Loucy (cell line): ENCODE results near the gene CCDC12.

Experiments used
- EZH2phosphoT487 ChIP-seq: fragments of 200-600 bp; IDR thresholded peaks from 2 replicates; pipeline ENCODE4 v1.6.1; 2018; ENCODE audit warnings: antibody characterized with exemption, mild to moderate bottlenecking, moderate library complexity, borderline replicate concordance
- TF ChIP-seq, protein P1 (sequence below): fragments of 200-600 bp; sonication (generic); conservative IDR thresholded peaks from 2 replicates; pipeline ENCODE4 v1.5.1; 2014; ENCODE audit warnings: mild to moderate bottlenecking, antibody characterized with exemption, low read length

DNA sequence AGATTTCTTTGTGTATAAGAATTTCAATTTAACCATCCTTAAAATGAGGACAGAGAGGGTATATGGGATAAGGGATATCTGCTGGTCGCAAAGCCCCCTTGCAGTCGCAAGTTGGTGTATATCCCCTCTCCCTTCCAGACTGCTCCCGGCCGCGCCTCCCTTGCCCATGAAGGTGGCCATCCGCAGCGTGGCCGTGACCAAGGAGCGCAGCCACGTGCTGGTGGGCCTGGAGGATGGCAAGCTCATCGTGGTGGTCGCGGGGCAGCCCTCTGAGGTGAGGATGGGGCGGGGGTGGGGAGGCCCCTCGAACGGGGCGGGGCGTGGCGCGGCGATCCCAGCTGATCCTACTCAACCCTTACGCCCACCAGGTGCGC is 32.3 kb upstream of the CCDC12 start:
- TF ChIP-seq, protein P1, sequence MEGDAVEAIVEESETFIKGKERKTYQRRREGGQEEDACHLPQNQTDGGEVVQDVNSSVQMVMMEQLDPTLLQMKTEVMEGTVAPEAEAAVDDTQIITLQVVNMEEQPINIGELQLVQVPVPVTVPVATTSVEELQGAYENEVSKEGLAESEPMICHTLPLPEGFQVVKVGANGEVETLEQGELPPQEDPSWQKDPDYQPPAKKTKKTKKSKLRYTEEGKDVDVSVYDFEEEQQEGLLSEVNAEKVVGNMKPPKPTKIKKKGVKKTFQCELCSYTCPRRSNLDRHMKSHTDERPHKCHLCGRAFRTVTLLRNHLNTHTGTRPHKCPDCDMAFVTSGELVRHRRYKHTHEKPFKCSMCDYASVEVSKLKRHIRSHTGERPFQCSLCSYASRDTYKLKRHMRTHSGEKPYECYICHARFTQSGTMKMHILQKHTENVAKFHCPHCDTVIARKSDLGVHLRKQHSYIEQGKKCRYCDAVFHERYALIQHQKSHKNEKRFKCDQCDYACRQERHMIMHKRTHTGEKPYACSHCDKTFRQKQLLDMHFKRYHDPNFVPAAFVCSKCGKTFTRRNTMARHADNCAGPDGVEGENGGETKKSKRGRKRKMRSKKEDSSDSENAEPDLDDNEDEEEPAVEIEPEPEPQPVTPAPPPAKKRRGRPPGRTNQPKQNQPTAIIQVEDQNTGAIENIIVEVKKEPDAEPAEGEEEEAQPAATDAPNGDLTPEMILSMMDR, result no peak
- no peak for TF ChIP-seq EZH2phosphoT487
